ENCODE results near the gene CACTIN. TPM values are rescaled to one million over a fixed set of nuclear protein-coding genes. Genes with fewer than 3 reads are reported as not detected.

The CACTIN gene
- total RNA-seq, 4 donors from 2014 or later, result 21.1 to 46.5 (median 33.6) TPM

- 55 to 72% methylated on average over 10 to 19 of the region's 19 CpGs for WGBS, 2 donors
- no peak for TF ChIP-seq POLR2A (IDR thresholded peaks at IDR 0.05)
- no peak for TF ChIP-seq CTCF (IDR thresholded peaks at IDR 0.05)
- no peak overlapping the region for H3K4me3 ChIP-seq (ENCODE audit: low read depth, poor library complexity, severe bottlenecking)
- no peak for DNase-seq (ENCODE audit: low spot score in 2 of 2)
- intact Hi-C loops (cut with DNase I; ENCODE audit: low total_unique reads), result no loop called here
Observed at GRCh38 chr19:3644351-3645066, 17.9 kb upstream of the CACTIN start.

DNA sequence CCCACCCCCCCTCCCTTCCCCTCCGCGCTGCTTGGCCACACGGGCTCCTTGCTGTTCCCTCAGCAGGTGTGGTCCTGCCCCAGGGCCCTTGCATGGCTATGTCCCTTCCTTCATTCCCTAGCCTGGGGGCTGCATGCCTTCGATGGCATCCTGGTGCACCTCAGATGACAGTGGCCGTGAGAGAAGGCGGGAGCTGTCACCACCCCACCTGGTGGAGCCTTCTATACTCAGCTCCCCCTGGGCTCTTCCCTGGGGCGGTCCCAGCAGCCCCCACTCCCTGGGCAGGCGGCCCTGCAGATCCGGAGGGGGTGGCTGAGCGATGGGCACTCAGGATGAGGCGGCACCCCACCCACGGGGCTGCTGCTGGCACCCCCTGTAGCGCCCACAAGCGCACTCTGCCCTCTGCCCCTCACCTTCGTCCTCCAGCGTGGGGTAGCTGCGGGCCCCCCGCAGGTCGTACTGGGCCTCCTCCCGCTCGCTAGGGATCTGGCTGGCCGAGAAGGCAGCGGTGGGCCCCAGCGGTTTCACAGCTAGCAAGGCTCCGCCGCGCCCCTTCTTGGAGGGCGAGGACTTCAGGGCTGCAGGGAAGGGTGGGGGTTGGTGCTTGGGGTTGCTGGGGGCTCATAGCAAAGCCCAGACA is 17.2 kb upstream of the CACTIN start:
- intact Hi-C loops (cut with DNase I; ENCODE audit: low total_unique reads), result no loop called here
- no peak for DNase-seq (ENCODE audit: low spot score in 2 of 2)
- no peak for TF ChIP-seq POLR2A (IDR thresholded peaks at IDR 0.05)
- no peak for TF ChIP-seq CTCF (IDR thresholded peaks at IDR 0.05)
- no peak overlapping the region for H3K4me3 ChIP-seq (ENCODE audit: low read depth, poor library complexity, severe bottlenecking)
- WGBS, 2 donors, result 88 to 92% methylated on average over 13 to 27 of the region's 28 CpGs

- H3K4me3 ChIP-seq (ENCODE audit: low read depth, poor library complexity, severe bottlenecking), result no peak overlapping the region
- TF ChIP-seq CTCF (IDR thresholded peaks at IDR 0.05) (no peak), POLR2A (IDR thresholded peaks at IDR 0.05) (no peak)
- WGBS, 2 donors, result 88 to 90% methylated on average over 36 of the region's 36 CpGs
- intact Hi-C loops (cut with DNase I; ENCODE audit: low total_unique reads), result no loop called here
- no peak for DNase-seq (ENCODE audit: low spot score in 2 of 2)
Observed at GRCh38 chr19:3642987-3643673, 16.5 kb upstream of the CACTIN start.

DNA sequence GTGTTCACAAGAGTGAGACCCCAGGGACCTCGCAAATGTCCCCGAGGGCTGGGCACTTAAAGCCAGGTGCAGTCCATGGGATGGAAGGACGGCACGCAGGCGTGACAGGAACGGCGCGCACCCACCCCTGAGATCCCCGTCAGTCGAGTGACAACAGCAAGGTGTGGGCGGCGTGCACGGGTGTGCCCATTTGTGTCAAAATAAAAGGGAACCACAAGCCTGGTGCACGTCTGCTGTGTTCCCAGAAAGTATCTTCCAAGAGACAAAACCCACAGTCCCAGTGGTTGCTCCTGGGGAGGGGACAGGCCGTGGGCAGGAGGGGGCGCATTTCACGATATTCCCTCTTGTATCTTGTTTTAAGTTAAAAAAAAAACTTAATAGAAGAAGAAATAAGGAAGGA is 15.7 kb upstream of the CACTIN start:
- WGBS, 2 donors, result 88% methylated on average over 17 of the region's 17 CpGs
- no peak overlapping the region for H3K4me3 ChIP-seq (ENCODE audit: low read depth, poor library complexity, severe bottlenecking)
- TF ChIP-seq CTCF (IDR thresholded peaks at IDR 0.05) (no peak), POLR2A (IDR thresholded peaks at IDR 0.05) (no peak)
- DNase-seq (ENCODE audit: low spot score in 2 of 2), result no peak
- intact Hi-C loops (cut with DNase I; ENCODE audit: low total_unique reads), result no loop called here

DNA sequence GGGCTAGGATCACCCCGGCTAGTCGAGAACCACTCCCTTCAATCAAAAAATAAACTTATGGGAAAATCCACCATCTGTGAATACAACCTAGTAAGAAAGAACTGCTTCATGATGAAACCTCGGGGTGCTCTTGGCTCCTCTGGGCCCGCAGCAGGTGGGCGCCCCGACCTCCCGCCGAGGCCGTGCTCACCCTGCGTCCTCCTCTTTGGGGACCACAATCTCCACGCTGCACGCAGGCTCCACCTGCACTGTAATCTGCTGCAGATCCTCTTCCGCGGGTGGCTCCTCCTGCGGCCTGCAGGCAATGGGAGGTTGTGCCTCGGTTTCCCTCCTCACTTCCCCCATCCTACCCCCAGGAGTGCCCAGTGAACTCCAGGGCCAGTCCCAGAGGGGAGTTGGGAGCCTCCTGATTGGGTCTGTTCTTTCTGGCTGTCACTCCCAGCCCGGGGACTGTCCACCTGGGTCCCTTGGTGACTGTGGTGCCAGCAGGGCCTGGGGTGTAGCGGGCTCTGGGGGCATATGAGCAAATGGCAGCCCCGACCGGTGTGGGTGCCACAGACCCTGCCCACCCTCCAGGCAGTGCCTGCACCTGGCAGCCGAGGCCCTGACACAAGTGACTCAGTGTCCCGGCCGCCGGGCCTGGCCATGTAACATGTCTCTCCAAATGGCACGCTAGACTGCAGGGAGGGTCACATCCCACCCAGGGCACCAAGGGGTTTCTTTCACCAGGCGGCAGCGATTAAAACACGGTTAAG is 15.1 kb upstream of the CACTIN start:
- DNase-seq (ENCODE audit: low spot score in 2 of 2), result no peak
- intact Hi-C loops (cut with DNase I; ENCODE audit: low total_unique reads), result no loop called here
- H3K4me3 ChIP-seq (ENCODE audit: low read depth, poor library complexity, severe bottlenecking), result no peak overlapping the region
- TF ChIP-seq CTCF (IDR thresholded peaks at IDR 0.05) (no peak), POLR2A (IDR thresholded peaks at IDR 0.05) (no peak)
- WGBS, 2 donors, result 90 to 94% methylated on average over 21 to 27 of the region's 28 CpGs

Measured in lower leg skin (tissue), 4 donors.